HG02973 (cell line): ENCODE results near the gene OPN1LW.
"Not testable (repeated sequence)": the region's sequence is repeated elsewhere in the genome, so short reads cannot be mapped to it uniquely, and the experiment has no call there.

Experiments
- ATAC-seq: cut with Tn5 transposase; IDR thresholded peaks from one replicate; pipeline ENCODE4 v1.9.1; 2021; ENCODE audit warnings: moderate library complexity; ENCODE audit not compliant: unreplicated experiment

The OPN1LW gene

GRCh38 chrX:154132366-154132765 lies 11.7 kb upstream of the OPN1LW start:
- no peak for ATAC-seq

- no peak for ATAC-seq
Measured at GRCh38 chrX:154135458-154136229, 8.4 kb upstream of the OPN1LW start.

DNA sequence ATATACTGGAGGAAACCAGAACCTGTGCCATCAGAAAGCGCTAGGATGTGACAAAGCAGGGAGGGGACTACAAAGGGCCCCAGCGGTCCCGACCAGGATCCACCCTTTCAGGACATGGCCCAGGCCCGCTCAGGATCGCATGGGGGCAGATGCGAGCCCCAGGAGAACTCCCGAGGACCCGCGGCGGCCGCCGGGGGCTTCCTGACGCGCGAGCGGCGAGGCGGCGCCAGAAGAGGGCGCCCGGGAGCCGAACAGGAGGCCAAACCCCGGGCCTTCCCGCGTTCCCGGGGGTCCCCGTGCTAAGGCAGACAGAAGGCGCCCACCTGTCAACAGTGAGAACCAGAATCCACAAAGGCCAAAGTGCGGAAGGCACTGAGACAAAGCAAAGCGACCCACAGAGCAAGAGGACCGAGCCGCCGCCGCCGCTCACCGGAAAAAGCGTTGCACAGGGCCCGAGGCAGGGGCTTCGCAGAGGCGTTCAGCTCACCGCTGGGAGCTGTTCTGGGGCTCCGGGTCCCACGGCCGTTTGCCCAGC lies 7.3 kb upstream of the OPN1LW start:
- ATAC-seq, result no peak

GRCh38 chrX:154138857-154139256 lies 5.2 kb upstream of the OPN1LW start:
- ATAC-seq, result no peak

- no peak for ATAC-seq
Measured at GRCh38 chrX:154140206-154140605, 3.8 kb upstream of the OPN1LW start.

- no peak for ATAC-seq
Measured at GRCh38 chrX:154140742-154141141, 3.3 kb upstream of the OPN1LW start.

- ATAC-seq, result no peak
Measured at GRCh38 chrX:154142386-154142785, 1.7 kb upstream of the OPN1LW start.

- no peak for ATAC-seq
Measured at GRCh38 chrX:154142950-154143745, 895 bp upstream of the OPN1LW start.

DNA sequence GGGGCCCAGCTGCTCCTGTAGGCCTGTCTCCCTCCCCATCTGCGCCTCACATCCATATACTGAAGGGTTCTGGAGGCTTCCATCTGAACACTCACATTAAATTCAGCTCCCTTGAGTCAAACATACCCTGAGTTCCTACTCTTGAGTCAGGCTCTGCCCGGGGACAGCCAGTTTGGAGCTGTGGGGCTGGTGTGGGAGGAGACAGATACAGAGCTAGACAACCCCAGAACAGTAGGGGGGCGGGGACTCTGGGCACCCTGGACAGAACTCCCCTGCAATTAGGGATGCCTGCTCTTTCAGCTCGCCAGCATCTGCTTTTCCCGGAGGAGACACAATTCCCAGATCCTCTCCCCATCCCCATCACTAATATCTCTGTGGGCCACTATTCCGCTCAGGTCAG lies 7.0 kb downstream of the OPN1LW start:
- ATAC-seq, result not testable (repeated sequence)

DNA sequence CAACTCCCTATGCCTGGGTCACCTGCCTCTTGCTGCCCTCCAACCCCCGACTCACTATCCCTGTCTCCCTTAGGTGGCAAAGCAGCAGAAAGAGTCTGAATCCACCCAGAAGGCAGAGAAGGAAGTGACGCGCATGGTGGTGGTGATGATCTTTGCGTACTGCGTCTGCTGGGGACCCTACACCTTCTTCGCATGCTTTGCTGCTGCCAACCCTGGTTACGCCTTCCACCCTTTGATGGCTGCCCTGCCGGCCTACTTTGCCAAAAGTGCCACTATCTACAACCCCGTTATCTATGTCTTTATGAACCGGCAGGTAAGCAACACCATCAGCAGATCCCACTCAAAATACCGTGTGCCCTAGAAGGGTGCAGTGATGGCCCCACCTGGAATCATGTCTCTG lies 12.2 kb downstream of the OPN1LW start:
- not testable (repeated sequence) for ATAC-seq

DNA sequence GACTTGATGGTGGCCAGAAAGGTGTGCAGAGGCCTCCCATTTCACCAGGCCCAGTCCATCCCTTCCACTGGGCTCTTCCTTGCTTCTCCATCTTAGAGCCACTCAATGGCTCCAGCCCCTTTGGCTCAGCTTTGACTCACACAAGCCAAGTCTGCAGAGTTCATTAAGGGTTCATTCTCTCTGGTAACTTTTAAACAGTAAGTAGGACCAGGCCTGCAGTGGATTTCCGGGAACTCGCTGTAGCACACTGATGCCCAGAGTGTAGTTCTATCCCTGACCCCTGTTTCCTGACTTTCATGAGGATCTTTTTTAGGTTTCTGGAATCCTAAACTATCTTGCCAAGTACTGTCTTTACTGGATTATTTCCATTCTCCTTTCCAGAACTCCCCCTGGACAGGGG lies 13.2 kb downstream of the OPN1LW start:
- ATAC-seq, result not testable (repeated sequence)

- ATAC-seq, result not testable (repeated sequence)
Measured at GRCh38 chrX:154159345-154159744, 15.3 kb downstream of the OPN1LW start.

GRCh38 chrX:154164902-154165301 lies 20.9 kb downstream of the OPN1LW start:
- not testable (repeated sequence) for ATAC-seq

- ATAC-seq, result not testable (repeated sequence)
Measured at GRCh38 chrX:154168384-154168783, 24.3 kb downstream of the OPN1LW start.

GRCh38 chrX:154172535-154172943 lies 28.5 kb downstream of the OPN1LW start:
- peak; percentile 67 for ATAC-seq

DNA sequence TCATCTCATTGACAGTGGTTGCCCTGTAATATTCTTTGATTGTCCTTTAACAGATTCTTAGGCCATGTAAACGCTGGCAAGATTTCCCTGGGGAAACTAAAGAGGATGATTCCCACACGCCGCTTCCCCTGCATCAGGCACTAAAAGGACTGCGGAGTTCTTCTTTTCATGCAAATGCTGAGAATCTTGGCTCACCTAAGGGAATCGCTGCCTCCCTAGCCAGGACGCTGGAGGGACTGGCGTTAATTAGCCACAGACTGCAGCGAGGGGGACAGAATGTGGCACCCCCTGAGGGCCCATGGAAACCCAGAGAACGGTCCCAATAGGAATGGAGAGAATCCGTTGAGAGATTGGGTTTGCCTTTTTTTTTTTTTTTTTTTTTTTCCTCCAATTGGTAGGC lies 30.3 kb downstream of the OPN1LW start:
- not testable (repeated sequence) for ATAC-seq

GRCh38 chrX:154182296-154182695 lies 38.3 kb downstream of the OPN1LW start, which contains the start of gene OPN1MW:
TSS of gene OPN1MW (plus strand) at chrX:154182596. CDS start at chrX:154182678, 82 bp downstream.
- not testable (repeated sequence) for ATAC-seq

DNA sequence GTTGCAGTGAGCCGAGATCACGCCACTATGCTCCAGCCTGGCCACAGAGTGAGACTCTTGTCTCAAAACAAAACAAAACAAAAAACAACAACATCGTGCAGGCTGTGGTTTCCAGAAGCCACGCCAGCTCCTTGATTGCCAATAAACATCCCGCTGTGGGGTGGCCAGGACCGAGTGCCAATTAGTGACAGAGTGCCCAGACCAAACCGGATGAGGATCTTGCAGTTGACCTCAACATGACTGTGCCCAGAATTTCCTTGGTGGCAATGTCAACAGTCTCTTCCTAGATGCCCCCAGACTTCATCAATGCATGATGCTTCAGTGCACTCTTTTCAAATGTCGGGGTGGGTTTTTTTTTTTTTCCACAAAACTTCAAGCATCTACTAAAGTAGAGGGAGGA lies 39.8 kb downstream of the OPN1LW start:
- not testable (repeated sequence) for ATAC-seq

DNA sequence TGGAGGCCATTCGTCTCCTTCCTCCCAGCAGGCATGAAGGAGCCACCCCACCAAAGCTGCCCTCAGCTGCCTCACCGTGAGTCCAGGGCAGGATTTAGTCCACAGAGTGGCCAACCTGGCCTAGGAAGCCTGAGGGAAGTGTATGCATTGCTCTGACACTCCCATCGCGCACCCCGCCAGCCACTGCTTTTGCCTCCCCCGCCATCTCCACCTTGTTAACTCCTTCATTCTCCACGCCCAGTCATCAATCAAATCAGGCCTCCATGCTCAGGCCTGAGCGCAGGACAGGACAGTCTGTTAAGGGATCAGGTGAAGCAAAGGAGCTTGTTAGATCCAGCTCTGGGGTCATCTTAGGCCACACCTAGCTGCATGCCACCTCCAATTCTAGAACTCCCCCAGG lies 48.8 kb downstream of the OPN1LW start:
- not testable (repeated sequence) for ATAC-seq

DNA sequence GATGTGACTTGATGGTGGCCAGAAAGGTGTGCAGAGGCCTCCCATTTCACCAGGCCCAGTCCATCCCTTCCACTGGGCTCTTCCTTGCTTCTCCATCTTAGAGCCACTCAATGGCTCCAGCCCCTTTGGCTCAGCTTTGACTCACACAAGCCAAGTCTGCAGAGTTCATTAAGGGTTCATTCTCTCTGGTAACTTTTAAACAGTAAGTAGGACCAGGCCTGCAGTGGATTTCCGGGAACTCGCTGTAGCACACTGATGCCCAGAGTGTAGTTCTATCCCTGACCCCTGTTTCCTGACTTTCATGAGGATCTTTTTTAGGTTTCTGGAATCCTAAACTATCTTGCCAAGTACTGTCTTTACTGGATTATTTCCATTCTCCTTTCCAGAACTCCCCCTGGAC lies 50.3 kb downstream of the OPN1LW start:
- ATAC-seq, result not testable (repeated sequence)

- not testable (repeated sequence) for ATAC-seq
Measured at GRCh38 chrX:154196466-154196865, 52.4 kb downstream of the OPN1LW start.
